Measurements from ENCODE around the gene CLPX.
"Not testable (repeated sequence)": the region's sequence is repeated elsewhere in the genome, so short reads cannot be mapped to it uniquely, and the experiment has no call there.

The CLPX gene

DNA sequence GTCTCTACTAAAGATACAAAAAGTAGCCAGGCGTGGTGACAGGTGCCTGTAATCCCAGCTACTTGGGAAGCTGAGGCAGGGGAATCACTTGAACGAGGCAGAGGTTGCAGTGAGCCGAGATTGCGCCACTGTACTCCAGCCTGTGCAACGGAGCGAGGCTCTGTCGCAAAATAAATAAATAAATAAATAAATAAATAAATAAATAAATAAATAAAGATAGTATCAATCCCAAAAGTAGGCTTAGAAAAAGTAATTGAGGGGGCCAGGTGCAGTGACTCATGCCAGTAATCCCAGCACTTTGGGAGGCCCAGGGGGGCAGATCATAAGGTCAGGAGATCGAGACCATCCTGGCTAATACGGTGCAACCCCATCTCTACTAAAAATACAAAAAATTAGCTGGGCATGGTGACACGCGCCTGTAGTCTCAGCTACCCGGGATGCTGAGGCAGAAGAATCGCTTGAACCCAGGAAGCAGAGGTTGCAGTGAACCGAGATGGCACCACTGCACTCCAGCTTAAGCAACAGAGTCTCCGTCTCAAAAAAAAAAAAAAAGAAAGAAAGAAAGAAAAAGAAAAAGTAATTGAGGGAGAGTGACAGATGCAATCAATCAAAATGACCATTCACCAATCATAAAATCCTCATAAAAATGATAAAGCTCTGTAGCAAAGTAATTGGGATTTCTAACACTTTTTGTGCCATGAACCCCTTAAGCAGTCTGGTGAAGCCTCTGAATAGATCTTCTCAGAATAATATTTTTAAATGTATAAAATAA is 3.4 kb downstream of the CLPX start:
- not testable (repeated sequence) for H3K4ac ChIP-seq (ENCODE audit: low read length); H3K18ac ChIP-seq (ENCODE audit: low read length); H2BK120ac ChIP-seq (ENCODE audit: low read depth, low read length); H3K27me3 ChIP-seq (ENCODE audit: control insufficient read depth in 3 of 3, insufficient read depth in 3 of 3, low read depth in 1 of 3, low read length in 3 of 3); H3K14ac ChIP-seq (ENCODE audit: low read length); H2BK5ac ChIP-seq (ENCODE audit: low read length); H3K27ac ChIP-seq (replicated peaks; ENCODE audit: low read length); H2BK15ac ChIP-seq (ENCODE audit: low read length); H3K4me3 ChIP-seq (ENCODE audit: low read length in 2 of 2); H3K4me2 ChIP-seq (ENCODE audit: insufficient read depth, low read length, poor library complexity, severe bottlenecking); H4K91ac ChIP-seq (ENCODE audit: low read depth, low read length, poor library complexity); H2AFZ ChIP-seq (ENCODE audit: low read length); H3K4me1 ChIP-seq (ENCODE audit: control insufficient read depth in 2 of 2, insufficient read depth in 1 of 2, low read depth in 1 of 2, low read length in 2 of 2); H3K23ac ChIP-seq (ENCODE audit: low read depth, low read length, poor library complexity); H4K8ac ChIP-seq (ENCODE audit: low read depth, low read length); H3K9me3 ChIP-seq (replicated peaks in 1 of 2; ENCODE audit: control insufficient read depth in 2 of 2, insufficient read depth in 1 of 2, low read depth in 1 of 2, low read length in 2 of 2); H3K9ac ChIP-seq (ENCODE audit: low read depth, low read length, poor library complexity); DNase-seq (ENCODE audit: low spot score); H2BK12ac ChIP-seq (ENCODE audit: low read length); H2AK5ac ChIP-seq (ENCODE audit: low read depth, low read length); H3K79me1 ChIP-seq (ENCODE audit: low read depth, low read length)
- peaks cover 6 to 54% of the 10 kb centered on the region in 2 donors for H3K36me3 ChIP-seq (replicated peaks in 1 of 2; ENCODE audit: control insufficient read depth in 2 of 2, insufficient read depth in 2 of 2, low read length in 2 of 2)
- WGBS, 2 donors (ENCODE audit: extremely low coverage in 2 of 2, insufficient read length in 2 of 2, insufficient replicate concordance in 1 of 2): no CpG with 5 or more reads among the region's 15 CpGs

DNA sequence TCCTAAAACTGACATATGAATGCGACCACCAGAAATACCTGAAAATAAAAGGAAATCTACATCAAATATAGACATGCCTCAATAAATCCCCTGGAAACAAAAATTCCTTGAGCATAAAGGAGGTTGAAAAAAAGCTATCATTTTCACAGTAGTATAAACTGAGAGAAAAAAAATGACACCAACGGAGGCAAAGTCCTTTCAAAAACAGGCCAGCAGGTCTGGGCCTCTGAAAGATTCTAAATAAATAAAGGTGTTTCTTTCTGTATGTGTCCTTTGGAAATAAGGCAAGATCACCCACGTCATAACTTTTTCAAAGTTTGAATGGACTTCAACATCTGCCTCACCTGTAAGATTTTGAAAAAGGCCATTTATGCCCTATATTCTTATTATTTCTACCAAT is 5.0 kb downstream of the CLPX start:
- no peak overlapping the region for H2BK15ac ChIP-seq (ENCODE audit: low read length)
- no peak overlapping the region for H3K4ac ChIP-seq (ENCODE audit: low read length)
- no peaks in the 10 kb centered on the region for H3K27me3 ChIP-seq (ENCODE audit: control insufficient read depth in 3 of 3, insufficient read depth in 3 of 3, low read depth in 1 of 3, low read length in 3 of 3)
- WGBS, 2 donors (ENCODE audit: extremely low coverage in 2 of 2, insufficient read length in 2 of 2, insufficient replicate concordance in 1 of 2): no CpG with 5 or more reads among the region's 3 CpGs
- H3K36me3 ChIP-seq (replicated peaks in 1 of 2; ENCODE audit: control insufficient read depth in 2 of 2, insufficient read depth in 2 of 2, low read length in 2 of 2): peaks cover 6 to 70% of the 10 kb centered on the region in 2 donors
- H3K79me1 ChIP-seq (ENCODE audit: low read depth, low read length): peaks cover 4% of the 10 kb centered on the region
- no peak overlapping the region for H4K91ac ChIP-seq (ENCODE audit: low read depth, low read length, poor library complexity)
- H3K23ac ChIP-seq (ENCODE audit: low read depth, low read length, poor library complexity): no peak overlapping the region
- no peak overlapping the region for H2AK5ac ChIP-seq (ENCODE audit: low read depth, low read length)
- H3K9ac ChIP-seq (ENCODE audit: low read depth, low read length, poor library complexity): no peak overlapping the region
- H3K4me1 ChIP-seq (ENCODE audit: control insufficient read depth in 2 of 2, insufficient read depth in 1 of 2, low read depth in 1 of 2, low read length in 2 of 2): peaks cover 0 to 3% of the 10 kb centered on the region in 2 donors
- no peak overlapping the region for H3K27ac ChIP-seq (replicated peaks; ENCODE audit: low read length)
- no peak overlapping the region for H3K4me2 ChIP-seq (ENCODE audit: insufficient read depth, low read length, poor library complexity, severe bottlenecking)
- no peak overlapping the region for H2BK120ac ChIP-seq (ENCODE audit: low read depth, low read length)
- H3K9me3 ChIP-seq (replicated peaks in 1 of 2; ENCODE audit: control insufficient read depth in 2 of 2, insufficient read depth in 1 of 2, low read depth in 1 of 2, low read length in 2 of 2): no peaks in the 10 kb centered on the region
- no peak for DNase-seq (ENCODE audit: low spot score)
- H3K18ac ChIP-seq (ENCODE audit: low read length): no peak overlapping the region
- H2BK5ac ChIP-seq (ENCODE audit: low read length): no peak overlapping the region
- no peak overlapping the region for H3K4me3 ChIP-seq (ENCODE audit: low read length in 2 of 2)
- no peak overlapping the region for H4K8ac ChIP-seq (ENCODE audit: low read depth, low read length)
- no peak overlapping the region for H3K14ac ChIP-seq (ENCODE audit: low read length)
- H2BK12ac ChIP-seq (ENCODE audit: low read length): no peak overlapping the region
- no peak overlapping the region for H2AFZ ChIP-seq (ENCODE audit: low read length)

DNA sequence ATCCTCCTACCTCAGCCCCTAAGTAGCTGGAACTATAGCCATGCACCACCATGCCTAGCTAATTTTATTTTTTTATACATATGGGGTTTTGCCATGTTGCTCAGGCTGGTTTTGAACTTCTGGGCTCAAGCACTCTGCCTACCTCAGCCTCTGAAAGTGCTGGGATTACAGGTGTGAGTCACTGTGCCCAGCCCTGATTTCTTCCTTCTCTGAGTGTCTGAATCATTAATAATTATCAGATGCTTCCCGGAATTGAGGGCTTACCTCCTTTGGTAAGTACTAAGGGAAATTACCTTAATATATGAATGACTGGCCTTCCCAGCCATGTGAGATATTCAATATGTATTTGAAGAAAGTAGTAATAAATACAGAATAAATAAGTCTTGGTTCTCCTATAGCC is 7.2 kb downstream of the CLPX start:
- Histone ChIP-seq H3K4me1 (ENCODE audit: control insufficient read depth in 2 of 2, insufficient read depth in 1 of 2, low read depth in 1 of 2, low read length in 2 of 2) (no peaks in the 10 kb centered on the region), H3K27ac (replicated peaks; ENCODE audit: low read length) (no peak overlapping the region), H3K4me2 (ENCODE audit: insufficient read depth, low read length, poor library complexity, severe bottlenecking) (no peak overlapping the region), H2AFZ (ENCODE audit: low read length) (no peak overlapping the region), H3K9ac (ENCODE audit: low read depth, low read length, poor library complexity) (no peak overlapping the region), H3K79me1 (ENCODE audit: low read depth, low read length) (peaks cover 3% of the 10 kb centered on the region), H2BK15ac (ENCODE audit: low read length) (no peak overlapping the region), H2BK5ac (ENCODE audit: low read length) (no peak overlapping the region), H4K91ac (ENCODE audit: low read depth, low read length, poor library complexity) (no peak overlapping the region), H3K9me3 (replicated peaks in 1 of 2; ENCODE audit: control insufficient read depth in 2 of 2, insufficient read depth in 1 of 2, low read depth in 1 of 2, low read length in 2 of 2) (no peaks in the 10 kb centered on the region), H4K8ac (ENCODE audit: low read depth, low read length) (no peak overlapping the region), H2BK12ac (ENCODE audit: low read length) (no peak overlapping the region), H3K36me3 (replicated peaks in 1 of 2; ENCODE audit: control insufficient read depth in 2 of 2, insufficient read depth in 2 of 2, low read length in 2 of 2) (peaks cover 6 to 88% of the 10 kb centered on the region in 2 donors), H3K18ac (ENCODE audit: low read length) (no peak overlapping the region), H3K27me3 (ENCODE audit: control insufficient read depth in 3 of 3, insufficient read depth in 3 of 3, low read depth in 1 of 3, low read length in 3 of 3) (no peaks in the 10 kb centered on the region), H3K14ac (ENCODE audit: low read length) (no peak overlapping the region), H3K23ac (ENCODE audit: low read depth, low read length, poor library complexity) (no peak overlapping the region), H2AK5ac (ENCODE audit: low read depth, low read length) (no peak overlapping the region), H3K4me3 (ENCODE audit: low read length in 2 of 2) (no peak overlapping the region), H2BK120ac (ENCODE audit: low read depth, low read length) (no peak overlapping the region), H3K4ac (ENCODE audit: low read length) (no peak overlapping the region)
- no peak for DNase-seq (ENCODE audit: low spot score)
- no CpG with 5 or more reads among the region's 1 CpG for WGBS, 2 donors (ENCODE audit: extremely low coverage in 2 of 2, insufficient read length in 2 of 2, insufficient replicate concordance in 1 of 2)

DNA sequence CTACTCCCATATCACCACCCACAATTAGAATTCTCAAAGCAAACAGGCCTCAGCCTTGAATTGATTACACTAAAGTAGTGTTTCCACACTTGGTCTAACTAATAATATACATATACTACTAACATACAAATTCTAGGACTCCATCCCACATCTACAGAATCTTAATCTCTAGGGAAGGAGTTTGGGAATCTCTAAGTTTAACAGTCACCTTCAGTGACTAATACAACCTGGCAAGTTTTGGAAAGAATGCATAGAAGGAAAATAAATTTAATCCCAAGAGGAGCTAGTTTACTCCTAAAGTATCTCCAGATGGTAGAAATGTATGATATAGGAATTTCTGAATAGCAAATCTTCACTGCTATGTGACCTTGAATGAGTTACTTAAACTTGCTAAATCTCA is 9.1 kb downstream of the CLPX start:
- no peak overlapping the region for H3K4me2 ChIP-seq (ENCODE audit: insufficient read depth, low read length, poor library complexity, severe bottlenecking)
- no peak overlapping the region for H2AK5ac ChIP-seq (ENCODE audit: low read depth, low read length)
- no peak overlapping the region for H4K91ac ChIP-seq (ENCODE audit: low read depth, low read length, poor library complexity)
- no peaks in the 10 kb centered on the region for H3K4me1 ChIP-seq (ENCODE audit: control insufficient read depth in 2 of 2, insufficient read depth in 1 of 2, low read depth in 1 of 2, low read length in 2 of 2)
- no peaks in the 10 kb centered on the region for H3K9me3 ChIP-seq (replicated peaks in 1 of 2; ENCODE audit: control insufficient read depth in 2 of 2, insufficient read depth in 1 of 2, low read depth in 1 of 2, low read length in 2 of 2)
- H2BK12ac ChIP-seq (ENCODE audit: low read length): no peak overlapping the region
- H3K9ac ChIP-seq (ENCODE audit: low read depth, low read length, poor library complexity): no peak overlapping the region
- H3K18ac ChIP-seq (ENCODE audit: low read length): no peak overlapping the region
- H2AFZ ChIP-seq (ENCODE audit: low read length): no peak overlapping the region
- no peak overlapping the region for H4K8ac ChIP-seq (ENCODE audit: low read depth, low read length)
- H3K4me3 ChIP-seq (ENCODE audit: low read length in 2 of 2): no peak overlapping the region
- no peaks in the 10 kb centered on the region for H3K27me3 ChIP-seq (ENCODE audit: control insufficient read depth in 3 of 3, insufficient read depth in 3 of 3, low read depth in 1 of 3, low read length in 3 of 3)
- peaks cover 8 to 94% of the 10 kb centered on the region in 2 donors for H3K36me3 ChIP-seq (replicated peaks in 1 of 2; ENCODE audit: control insufficient read depth in 2 of 2, insufficient read depth in 2 of 2, low read length in 2 of 2)
- H3K23ac ChIP-seq (ENCODE audit: low read depth, low read length, poor library complexity): no peak overlapping the region
- no peak overlapping the region for H3K4ac ChIP-seq (ENCODE audit: low read length)
- H2BK5ac ChIP-seq (ENCODE audit: low read length): no peak overlapping the region
- H3K14ac ChIP-seq (ENCODE audit: low read length): no peak overlapping the region
- no peak for DNase-seq (ENCODE audit: low spot score)
- H2BK15ac ChIP-seq (ENCODE audit: low read length): no peak overlapping the region
- no peaks in the 10 kb centered on the region for H3K79me1 ChIP-seq (ENCODE audit: low read depth, low read length)
- H3K27ac ChIP-seq (replicated peaks; ENCODE audit: low read length): no peak overlapping the region
- H2BK120ac ChIP-seq (ENCODE audit: low read depth, low read length): no peak overlapping the region
